Femur (tissue), 1 donor: ENCODE measurements around the gene LRP1B.

Experiments
- DNase-seq: peaks from one replicate; pipeline ENCODE4 v3.0.0-alpha.2; 2017

LRP1B gene

DNA sequence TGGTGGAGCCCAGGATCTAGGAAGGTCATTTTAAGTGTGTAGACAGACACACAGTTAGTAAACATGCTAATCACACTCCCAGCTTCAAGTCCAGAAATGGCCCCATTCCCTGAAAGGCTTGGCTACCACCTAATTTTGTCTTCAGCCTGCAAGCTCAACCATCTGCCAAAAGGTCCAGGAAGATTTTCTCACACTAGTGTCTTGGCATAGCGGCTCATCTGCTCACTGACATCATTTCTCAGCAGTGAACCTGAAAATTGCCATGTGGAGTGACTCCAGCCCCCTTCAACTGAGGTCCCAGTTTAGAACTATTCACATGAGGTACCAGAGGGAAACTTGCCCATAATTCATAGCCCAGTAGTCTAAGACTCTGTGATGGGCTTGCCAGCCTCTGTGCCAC, 748.9 kb downstream of the LRP1B start:
- no peak for DNase-seq

DNA sequence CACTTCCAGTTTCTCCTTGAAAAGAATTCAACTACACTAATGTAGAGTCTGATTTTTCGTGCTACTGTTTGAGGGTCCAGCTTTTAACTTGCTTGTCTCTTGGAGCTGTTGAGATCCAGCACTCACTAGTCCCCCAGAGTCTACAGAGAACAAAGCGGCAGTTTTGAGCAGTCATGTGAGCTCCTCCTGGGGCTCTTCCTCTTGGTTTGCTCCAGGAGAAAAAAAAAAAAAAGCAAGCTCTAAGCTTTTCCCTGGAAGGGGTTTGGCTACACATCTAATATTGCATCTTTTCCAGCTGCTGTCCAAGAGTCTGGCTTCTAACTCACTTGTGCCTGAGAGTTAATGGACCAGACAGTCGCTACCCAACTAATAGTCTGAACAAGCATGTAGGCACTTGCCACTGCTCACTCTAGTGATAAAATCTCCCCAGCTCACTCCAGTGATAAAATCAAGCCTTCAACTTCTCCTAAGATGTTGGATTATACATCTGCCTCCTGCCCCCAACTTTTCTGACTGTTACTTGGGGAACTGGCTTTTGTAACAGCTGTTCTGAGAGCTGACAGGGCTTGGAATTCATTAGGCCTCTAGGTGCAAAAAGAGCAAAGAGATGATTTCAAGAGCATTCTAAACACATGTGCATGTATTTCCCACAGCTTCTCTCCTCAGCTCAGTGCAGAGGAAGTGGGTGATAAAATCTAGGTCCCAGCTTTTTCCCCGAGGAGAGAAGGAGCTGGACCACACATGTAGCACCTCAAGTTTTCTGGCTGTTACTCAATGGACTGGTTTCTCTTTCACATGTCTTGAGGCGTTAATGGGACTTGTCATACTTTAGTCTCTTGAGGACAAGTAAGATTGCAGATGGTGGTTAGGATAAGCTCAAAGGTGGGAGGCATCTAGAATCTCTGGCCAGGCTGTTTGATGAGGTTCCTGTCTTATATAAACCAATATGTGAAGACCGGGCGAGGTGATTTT, 750.5 kb downstream of the LRP1B start:
- no peak for DNase-seq

DNA sequence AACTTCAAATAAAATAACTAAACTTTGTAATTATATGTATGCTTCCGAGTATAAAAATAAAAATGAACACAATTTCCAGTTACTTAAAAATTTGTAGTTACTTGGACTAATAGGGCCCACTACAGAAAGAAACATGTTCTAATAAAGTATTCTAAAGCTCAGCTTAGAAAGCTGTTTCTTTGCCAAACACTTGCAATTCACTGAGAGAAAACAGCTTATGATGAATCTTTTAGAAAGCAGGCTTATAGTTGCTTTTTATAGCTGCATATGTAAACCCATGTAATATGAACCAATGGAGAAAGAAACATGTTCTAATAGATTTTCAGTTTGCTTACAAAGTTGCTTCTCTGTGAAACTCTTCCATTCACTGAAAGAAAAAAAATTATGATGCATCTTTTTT, 766.0 kb downstream of the LRP1B start:
- no peak for DNase-seq

DNA sequence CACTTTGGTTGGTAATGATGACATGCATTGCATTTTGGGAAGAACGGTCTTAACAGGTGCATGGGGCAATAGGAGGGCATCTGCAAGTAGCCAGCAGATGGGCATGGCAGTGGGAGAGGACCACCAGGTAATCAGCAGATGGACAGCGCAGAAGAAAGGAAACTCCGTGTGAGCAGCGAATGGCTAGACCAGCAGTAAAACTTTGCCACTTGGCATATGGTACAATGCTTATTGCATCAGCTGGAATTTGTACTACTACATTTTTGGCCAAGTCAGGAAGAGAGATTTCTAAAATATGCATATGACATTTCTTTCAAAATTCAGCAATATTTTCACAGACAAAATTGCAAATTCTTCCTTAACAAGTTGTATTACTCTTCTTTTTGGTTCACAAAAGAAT, 768.5 kb downstream of the LRP1B start:
- no peak for DNase-seq

DNA sequence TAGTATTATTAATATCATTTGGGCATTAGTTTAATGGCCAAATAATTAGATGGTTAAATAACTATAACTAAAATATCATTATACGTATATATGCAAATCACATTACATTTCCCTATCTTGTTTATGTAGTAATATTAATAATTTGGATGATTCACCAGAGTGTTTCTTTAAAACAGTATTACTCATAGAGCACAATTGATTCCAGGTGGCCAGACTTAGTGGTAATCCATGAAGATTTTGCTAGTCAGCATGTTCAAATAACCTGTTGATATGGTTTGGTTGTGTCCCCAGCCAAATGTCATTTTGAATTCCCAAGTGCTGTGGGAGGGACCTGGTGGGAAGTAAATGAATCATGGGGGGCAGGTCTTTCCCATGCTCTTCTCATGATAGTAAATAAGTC, 782.3 kb downstream of the LRP1B start:
- no peak for DNase-seq

DNA sequence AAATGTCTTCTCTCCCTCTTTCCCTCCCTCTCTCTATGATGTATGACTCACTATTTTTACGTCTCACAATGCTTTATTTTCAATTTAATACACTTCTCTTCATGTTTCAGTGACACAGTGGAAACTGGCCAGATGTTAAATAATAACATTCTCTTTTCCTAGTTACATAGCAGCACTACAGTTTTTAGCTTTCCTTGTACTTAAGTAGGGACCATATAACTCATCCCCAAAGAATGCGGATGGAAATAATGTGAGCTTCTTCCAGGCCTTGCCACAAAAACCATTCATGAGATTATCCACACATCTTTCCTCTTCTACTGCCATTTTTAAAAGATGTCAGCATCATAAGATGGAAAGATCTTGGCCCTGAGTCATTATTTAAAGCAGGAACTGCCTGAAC, 789.4 kb downstream of the LRP1B start:
- DNase-seq, result no peak

DNA sequence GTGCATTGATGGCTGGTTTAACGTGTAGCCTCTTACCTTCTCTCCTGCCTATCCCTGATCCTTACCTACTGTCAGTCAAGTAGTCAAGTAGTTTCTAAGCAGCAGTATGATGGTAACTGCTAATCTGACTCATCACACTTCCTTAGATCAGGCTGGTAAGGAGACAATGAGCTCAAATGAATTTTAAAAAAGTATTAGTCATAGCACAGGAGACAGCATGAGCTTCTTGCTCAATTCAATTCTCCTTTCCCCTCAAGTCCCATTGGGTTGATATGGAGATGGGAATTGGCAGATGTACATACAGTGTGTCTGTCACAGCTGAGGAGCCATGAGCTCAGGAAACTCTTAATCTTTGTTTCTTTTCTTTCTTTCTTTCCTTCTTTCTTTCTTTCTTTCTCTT, 799.7 kb downstream of the LRP1B start:
- DNase-seq, result no peak

DNA sequence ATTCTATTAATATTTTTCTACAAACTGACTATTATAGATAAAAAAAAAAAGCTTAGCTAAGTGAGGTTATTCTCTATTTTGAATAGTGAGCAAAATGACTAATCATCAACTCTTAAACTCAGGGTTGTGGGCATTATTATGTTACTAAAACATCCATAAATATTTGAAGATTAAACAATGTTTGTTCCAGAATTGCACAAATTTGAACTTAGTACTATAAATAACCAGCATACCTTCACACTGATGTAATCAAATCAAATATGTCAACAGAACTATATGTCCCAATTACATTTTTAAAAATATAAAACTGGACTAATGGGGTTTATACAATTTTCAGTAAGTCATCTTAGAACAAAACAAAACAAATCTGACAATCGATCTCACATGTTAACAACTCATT, 800.9 kb downstream of the LRP1B start:
- no peak for DNase-seq

DNA sequence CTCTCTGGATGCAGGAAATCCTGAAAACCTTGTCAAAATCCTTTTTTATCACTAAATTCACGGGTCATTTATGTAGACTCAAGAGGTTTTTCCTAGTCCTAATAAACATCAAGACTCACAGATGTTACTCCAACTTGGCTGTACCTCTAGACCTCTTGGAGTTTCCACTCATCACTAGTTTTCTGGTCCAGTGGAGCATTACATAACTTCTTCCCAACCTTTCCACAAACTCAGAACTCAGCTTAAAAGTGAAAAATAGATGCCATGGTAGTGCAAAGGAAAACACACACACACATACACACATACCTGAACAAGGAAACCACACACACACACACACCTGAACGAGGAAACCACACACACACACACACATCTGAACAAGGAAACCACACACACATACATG, 807.2 kb downstream of the LRP1B start:
- no peak for DNase-seq

DNA sequence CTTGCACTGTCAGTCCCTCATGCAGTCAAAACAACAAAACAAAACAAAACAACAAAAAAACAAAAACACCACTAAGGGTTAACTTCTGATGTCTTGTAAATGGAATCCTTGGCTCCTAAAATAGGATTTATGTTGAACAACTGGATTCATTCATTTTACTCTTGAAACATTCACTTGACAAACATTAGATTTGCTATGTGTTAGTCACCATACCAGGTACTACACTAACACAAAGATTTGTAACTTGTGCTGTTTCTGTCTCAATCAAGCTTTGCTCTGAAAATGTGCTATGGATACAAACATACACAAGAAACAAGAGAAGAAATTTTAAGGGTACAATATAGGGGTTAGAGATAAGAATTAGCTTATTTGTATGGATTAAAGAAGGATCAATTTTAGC, 812.8 kb downstream of the LRP1B start:
- no peak for DNase-seq

DNA sequence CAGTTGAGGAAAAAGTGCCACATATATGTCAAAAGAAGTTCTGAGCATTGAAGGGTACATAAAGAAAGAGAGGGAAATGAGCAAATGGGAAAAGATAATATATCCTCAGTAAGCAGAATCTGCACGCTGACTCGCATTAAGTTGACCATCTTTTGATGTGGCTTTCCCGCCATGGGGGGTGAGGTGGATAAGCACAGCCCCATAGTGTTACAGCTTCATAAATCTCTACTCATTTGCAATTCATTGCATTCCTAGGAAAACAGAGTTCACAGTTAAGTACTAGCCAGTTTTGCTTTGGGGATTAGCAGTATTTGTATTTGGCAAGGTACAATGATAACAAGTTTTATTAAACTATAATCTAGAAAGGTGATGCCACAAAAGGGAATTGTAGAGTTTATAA, 814.2 kb downstream of the LRP1B start:
- no peak for DNase-seq

DNA sequence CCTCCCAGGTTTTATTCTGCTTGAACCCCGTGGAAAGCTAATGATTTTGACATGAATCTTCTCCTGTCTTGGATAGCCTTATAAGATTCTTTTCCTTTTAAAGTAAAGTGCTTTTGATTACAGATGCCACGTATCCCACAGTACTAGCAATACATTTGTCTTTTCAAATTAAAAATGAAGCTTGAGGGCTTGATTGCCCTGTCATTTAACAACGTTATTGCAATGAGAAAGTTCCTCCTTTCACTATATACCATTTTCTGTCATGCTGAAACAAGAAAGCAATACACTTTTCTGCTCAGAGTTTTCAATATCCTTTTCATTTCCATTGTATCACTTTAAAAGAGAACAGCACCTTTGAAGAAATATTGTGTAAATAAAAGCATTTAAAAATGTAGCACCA, 814.7 kb downstream of the LRP1B start:
- no peak for DNase-seq

DNA sequence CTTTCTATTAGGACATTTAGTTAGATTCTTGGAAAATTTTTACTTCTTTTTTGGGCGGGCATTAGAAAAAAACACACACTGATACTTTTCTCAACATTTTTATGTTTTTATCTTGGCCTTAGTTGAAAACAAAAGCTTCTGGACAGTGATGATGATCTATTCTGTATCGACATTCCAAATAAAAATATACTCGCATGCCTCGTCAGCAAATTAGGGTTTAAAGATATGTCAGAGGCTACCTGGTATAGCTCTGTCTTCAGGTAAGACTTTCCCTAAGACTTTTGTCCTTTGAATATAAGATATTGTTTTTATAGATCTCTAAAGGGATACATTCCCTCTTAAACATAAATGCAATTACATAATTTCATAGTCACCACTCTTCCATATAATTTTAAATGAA, 816.8 kb downstream of the LRP1B start:
- DNase-seq, result no peak

DNA sequence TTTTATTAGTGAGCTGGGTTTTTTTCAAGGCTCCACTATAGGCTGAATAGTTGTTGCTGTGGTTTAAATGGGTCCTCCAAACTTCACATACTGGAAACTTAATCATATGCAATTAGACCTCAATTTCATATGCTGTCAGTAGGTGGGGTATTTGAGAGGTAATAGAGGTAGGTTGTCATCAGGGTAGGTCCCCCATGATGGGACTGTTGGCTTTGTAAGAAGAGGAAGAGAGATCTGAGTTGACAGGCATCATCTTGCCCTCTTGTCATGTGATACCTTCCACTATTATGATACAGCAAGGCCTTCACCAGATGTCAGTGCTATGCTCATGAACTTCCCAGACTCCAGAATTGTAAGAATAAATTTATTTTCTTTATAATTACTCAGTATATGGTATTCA, 819.4 kb downstream of the LRP1B start:
- no peak for DNase-seq

DNA sequence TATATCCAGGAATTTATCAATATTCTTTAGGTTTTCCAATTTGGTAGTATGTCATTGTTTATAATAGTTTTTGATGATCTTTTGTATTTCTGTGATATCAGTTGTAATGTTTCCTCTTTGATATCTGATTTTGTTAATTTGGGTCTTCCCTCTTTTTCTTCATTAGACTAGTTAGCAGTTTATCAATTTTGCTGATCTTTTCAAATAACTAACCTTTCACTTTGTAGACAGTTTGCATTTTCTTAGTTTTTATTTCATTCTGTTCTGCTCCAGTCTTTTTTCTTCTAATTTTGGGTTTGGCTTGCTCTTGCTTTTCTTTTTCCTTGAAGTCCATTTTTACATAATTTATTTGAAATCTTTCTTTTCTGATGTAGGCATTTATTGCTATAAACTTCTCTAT, 824.4 kb downstream of the LRP1B start:
- no peak for DNase-seq

DNA sequence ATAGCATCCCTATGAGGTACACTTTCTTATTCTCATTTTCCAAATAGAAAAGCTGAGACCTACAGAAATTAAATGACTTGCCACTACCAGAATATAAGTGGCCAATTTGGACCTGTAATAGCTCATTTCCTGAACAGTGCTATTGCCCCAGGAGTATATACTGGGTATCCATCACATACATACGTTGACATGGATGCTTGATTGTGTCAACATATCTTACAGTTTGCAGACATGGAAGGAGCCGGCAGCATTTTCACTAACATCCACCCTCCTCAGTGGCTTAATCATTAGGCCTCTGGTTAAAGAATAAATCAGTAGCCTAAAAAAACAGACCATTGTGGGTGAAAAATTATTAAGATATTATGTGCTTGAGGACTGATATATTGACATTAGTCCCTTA, 829.3 kb downstream of the LRP1B start:
- no peak for DNase-seq

DNA sequence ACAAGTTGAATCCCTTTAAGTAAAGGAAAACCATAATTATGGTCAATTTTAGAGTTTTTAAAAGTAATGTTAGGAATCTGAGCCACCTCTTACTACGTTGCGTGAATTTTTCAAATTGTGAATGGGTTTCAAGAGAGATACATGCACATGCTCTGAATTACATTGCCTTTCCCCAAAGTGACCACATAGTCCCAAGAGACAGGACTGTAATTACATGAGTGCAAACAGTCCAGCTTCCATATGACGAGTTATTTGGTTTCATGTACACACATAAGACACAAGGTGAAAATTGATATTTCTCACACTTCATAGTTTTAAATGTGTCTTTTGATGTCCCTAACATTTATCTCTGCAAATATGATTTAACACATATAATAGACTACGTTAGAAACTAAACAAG, 850.8 kb downstream of the LRP1B start:
- no peak for DNase-seq

DNA sequence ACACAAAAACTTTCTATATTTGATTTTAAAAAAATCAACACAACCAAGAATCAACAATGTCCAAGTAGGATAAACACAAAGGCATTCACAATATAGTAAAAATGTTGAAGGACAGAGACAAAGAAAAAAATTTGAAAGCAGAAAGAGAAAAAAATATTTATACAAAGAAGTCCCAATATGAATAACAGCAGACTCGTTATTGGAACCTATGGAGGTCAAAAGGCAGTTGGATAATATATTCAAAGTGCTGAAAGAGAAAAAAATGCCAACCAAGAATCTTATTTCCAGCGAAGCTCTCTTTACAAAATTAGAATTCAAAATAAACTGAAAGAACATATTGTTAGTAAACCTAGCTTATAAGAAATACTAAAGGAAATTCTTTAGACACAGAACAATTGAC, 859.5 kb downstream of the LRP1B start:
- DNase-seq, result no peak

DNA sequence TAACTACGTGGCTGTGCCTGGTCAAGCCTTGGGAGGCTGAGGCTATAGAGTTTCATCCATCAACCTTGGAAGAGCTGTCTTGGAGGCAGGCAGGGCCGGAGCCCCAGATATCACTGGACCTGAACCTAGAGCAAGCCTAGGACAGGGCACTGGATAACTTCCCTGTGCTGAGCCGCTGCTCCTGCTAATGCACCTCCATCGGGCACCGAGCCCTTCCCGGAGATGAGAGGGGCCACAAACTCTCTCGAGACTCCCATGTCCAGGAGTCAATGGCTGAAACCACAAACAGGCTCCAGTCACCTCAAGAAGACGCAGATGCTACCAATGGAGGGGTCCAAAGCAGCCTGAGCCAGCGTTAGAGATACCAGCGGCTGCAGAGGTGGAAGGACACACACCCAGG, 866.0 kb downstream of the LRP1B start:
- DNase-seq, result no peak

DNA sequence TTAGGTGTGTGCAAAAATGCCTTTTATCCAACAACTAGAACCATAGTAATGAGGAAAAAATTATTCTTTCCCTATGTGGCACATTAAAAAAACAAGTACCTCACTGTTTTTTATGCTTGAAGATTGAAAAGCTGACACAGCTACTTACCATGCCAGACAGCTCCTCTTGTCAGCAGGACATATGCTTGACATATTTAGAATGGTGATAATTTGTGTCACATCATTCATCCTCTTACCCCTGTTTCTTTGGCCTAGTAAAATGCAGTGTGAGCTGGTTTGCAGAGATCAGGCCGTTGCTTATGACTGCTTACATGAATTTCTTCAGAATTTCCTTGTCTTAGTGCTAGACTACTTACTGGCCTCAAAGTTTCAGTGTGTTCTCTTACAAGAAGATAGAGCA, 869.9 kb downstream of the LRP1B start:
- no peak for DNase-seq

DNA sequence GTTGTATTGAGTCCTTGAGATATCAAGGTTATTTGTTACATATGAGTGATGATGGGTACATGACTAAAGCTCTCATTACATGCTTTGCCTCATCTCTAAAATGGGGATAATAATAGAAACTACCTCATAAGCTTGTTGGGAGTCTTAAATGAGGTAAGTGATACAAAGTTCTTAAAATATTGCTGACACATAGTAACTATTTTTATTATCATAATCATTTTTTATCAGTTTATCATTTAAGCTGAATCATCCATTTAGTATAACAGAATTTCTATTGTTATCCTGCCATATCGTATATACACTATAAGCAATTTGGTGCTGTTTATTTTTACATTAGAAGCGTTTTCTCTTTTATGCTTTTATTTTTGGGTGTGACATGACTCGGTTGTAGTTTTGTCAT, 871.1 kb downstream of the LRP1B start:
- no peak for DNase-seq

DNA sequence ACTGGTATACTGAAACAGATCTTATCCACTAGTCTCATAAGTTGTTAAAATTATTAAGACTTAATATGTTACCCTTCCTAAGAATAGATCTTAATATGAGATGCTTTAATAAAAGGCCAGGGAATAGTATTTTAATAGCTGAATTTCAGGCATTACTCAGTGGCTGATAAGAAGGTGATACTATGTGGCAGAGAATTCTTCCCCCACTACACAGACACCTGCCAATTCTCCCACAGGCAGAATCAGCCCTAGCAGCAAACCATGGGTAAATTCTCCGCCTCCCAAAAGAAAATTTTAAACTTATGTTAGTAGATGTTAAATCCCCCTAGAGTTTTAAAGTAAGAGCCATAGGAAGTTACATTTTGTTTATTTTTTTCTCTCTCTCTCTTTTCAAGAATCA, 888.8 kb downstream of the LRP1B start:
- DNase-seq, result no peak

DNA sequence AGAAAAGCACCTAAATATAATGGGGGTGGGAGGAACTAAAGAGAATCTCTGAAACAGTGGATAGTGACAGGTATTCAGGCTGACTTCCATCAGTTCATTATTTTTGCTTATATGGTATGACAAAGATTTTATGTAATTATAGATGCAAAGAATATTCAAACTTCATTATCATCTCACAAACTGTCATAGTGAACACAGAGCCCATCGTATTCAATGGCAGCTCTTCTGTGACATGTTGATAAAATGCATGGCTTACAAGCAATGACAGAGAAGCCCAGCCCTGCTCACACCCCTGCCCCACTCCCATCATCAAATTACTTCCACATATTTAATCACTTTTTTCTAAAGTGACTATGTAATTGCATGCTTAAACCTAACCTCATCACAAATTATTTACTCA, 904.3 kb downstream of the LRP1B start:
- DNase-seq, result no peak

DNA sequence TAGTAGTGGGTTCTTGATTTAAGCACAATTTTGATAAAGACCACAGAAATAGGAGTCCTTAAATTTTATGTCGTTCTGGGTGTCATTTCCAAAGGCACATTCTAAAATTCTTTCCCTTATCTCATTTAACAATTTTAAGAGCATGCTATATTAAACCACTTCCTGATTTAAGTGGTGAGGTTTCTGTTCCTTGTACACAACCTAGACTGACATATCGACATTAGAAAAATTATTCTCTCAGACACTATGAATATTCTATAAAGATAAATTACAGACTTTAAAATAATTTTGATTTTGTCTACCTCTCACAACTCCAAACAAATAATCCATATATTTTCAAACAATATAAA, 923.8 kb downstream of the LRP1B start:
- DNase-seq, result no peak

DNA sequence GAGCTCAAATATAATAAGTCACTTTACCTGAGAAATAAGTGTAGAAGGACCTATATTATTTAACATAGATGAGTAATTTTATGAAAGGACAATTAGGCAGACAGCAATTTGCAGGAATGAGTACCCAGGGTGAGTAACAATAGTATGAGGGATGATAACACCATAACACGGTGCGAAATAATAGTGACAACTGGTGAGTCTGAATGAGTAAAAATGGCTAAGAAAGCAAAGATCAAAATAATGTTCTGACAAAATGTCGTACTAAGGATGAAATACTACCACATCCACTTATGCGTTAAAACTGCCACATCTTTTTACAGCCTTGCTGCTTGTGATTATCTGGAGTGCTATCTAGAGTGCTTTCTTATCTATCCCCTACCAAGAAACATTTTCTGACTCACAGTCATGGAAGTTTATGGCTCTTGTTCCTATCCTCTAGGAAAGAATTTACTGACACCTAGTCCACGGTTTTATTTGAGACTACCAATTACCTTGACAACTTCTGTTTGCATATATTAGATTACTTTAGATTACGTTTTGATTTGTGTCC, 929.7 kb downstream of the LRP1B start:
- no peak for DNase-seq
